Measurements from ENCODE around the gene DNASE1. TPM values are rescaled to one million over a fixed set of nuclear protein-coding genes. Genes with fewer than 3 reads are reported as not detected.

The DNASE1 gene
- total RNA-seq, 4 donors from 2014 or later, result 10.9 to 19.8 (median 15.6) TPM

DNA sequence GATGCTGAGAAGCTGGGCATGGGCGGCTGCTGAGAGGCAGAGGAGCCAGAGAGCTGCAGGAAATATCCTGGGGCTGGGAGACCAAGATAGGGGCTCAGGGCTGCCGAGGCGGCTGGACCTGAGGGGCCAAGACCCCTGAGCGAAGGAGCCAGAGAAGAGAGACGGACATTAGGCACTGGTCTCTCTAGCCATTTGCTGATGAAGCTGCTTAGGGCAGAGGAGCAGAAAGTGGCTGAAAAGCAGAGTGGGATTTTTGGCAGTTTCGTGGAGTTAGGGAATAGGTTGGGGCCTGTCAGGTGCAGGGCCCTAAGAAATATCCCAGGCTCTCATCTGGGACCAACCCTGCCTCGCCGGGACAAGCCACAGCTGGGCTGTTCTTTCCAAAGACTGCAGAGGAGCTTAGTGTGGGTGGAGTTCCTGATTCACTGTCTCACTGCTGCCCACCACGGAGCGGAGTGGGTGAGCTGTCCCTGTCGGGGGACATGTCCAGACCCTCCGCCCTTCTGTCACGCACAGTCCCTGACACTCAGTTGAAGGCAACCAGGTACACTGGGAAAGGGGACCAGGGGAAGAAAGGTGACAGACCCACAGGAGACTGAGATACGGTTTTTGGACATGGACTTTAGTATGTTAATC is 11.3 kb upstream of the DNASE1 start:
- TF ChIP-seq, protein P1, sequence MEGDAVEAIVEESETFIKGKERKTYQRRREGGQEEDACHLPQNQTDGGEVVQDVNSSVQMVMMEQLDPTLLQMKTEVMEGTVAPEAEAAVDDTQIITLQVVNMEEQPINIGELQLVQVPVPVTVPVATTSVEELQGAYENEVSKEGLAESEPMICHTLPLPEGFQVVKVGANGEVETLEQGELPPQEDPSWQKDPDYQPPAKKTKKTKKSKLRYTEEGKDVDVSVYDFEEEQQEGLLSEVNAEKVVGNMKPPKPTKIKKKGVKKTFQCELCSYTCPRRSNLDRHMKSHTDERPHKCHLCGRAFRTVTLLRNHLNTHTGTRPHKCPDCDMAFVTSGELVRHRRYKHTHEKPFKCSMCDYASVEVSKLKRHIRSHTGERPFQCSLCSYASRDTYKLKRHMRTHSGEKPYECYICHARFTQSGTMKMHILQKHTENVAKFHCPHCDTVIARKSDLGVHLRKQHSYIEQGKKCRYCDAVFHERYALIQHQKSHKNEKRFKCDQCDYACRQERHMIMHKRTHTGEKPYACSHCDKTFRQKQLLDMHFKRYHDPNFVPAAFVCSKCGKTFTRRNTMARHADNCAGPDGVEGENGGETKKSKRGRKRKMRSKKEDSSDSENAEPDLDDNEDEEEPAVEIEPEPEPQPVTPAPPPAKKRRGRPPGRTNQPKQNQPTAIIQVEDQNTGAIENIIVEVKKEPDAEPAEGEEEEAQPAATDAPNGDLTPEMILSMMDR (IDR thresholded peaks at IDR 0.05; ENCODE audit: low read depth), result no peak

DNA sequence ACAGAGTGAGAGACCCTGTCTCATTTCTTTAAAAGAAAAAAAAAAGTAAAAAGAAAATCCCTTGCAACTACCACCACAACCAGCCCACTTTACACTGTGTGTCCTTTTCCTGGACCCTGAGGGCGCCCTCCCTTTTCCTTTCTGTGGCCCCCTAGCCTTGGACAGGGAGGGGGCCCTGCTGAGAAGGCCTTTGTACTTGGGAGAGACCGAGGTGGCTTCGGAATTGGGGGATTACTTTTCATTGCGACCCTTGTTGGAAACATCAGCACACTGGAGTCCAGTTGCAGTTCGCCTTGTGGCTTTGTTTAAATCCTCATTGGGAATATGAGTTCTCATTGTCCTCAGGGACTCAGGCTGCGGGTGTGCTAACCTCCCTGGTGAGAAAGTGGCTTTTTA is 9.4 kb upstream of the DNASE1 start:
- TF ChIP-seq, protein P1 (IDR thresholded peaks at IDR 0.05; ENCODE audit: low read depth), result no peak

DNA sequence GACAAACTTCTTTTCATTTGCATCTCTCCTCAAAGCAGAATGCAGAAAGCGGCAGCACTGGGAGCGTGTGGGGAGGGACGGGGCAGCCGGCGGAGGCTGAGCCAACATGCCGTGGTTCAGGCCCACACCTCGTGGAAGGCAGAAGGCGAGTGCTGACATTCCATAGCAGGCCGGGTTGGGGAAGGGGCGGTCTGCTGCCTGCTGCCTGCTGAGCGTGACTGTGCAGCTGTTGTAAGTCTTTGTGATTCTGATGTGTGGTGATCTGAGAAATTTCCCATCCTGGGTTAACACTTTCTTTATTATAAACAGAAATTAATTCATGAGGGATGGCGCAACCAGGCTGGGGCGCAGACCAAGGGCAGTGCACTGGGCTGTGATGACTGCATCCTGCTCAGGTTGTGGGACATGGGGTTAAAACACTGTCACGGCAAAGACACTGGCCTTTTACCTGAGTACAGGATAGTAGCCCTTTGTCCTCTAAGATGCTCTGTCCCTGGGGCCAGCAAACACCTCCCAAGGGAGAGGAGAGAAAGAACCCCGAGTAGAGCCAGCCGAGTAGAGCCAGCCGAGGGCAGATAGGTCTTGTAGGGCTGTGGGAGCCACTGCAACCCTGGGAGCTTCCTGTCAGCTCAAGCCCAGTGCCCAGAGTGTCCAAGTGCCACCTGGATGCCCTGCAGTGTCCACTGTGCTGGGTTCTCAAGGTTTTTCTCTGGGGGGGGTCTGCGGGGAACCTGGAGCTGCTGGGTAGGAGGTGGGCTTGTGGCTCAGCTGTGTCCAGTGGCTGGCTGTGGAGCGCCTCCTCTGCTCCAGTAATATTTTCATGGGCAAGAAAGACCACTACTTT is 8.8 kb upstream of the DNASE1 start:
- TF ChIP-seq, protein P1 (IDR thresholded peaks at IDR 0.05; ENCODE audit: low read depth), result no peak

DNA sequence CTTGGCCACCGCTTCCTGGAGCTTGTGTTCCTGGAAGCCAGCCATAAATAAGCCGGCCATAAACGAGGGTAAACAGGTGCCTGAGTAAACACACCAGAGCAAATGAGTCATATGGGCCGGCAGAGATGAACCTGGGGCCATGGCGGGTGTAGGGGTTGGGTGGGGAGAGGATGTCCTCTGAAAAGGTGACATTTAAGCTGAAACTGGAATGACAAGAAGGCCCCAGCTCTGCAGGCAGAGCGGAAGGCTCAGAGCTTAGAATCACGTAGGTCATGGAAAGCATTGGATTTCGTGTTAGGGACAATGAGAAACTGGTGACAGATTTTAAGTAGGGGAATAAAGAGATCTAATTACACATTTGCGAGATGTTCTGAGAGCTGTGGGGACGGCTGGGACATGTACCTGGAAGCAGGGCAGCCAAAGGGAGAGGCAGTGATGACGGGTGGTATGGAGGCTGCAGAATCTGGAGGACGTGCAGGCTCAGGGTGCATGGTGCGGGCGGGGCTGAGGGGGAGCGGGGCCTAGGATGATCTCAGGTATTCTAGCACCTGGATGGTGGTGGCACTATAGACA is 8.1 kb upstream of the DNASE1 start:
- TF ChIP-seq, protein P1 (IDR thresholded peaks at IDR 0.05; ENCODE audit: low read depth), result no peak

DNA sequence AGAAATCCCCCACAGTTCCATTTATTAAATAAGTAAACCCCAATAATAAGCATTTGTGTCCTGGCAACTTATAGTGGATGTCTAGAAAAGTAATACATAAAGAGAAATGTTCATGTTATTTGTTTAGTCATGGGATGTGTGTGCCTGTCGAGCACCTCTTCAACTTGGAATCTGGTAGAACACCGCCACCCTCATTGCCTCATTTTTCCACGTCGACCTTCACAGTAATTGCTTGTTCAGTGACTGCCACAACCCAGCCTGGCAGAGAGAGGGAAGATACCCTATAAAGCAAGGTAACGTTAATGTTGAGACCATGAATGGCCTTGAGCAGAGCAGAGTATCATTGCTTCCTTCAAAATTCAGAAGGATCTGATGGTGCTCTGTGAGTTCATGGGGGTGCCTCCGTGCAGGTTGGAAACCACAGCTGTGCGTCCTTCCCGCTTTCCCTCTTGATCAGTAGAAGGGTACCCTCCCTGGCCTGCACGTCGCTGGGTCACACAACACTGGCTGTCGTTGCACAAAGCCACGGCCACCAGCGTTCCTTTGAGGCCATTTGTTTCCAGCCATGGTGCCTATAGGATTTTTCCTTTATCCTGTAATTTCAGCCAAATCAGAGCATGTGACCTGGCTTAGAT is 3.7 kb upstream of the DNASE1 start:
- TF ChIP-seq, protein P1 (IDR thresholded peaks at IDR 0.05; ENCODE audit: low read depth), result no peak

DNA sequence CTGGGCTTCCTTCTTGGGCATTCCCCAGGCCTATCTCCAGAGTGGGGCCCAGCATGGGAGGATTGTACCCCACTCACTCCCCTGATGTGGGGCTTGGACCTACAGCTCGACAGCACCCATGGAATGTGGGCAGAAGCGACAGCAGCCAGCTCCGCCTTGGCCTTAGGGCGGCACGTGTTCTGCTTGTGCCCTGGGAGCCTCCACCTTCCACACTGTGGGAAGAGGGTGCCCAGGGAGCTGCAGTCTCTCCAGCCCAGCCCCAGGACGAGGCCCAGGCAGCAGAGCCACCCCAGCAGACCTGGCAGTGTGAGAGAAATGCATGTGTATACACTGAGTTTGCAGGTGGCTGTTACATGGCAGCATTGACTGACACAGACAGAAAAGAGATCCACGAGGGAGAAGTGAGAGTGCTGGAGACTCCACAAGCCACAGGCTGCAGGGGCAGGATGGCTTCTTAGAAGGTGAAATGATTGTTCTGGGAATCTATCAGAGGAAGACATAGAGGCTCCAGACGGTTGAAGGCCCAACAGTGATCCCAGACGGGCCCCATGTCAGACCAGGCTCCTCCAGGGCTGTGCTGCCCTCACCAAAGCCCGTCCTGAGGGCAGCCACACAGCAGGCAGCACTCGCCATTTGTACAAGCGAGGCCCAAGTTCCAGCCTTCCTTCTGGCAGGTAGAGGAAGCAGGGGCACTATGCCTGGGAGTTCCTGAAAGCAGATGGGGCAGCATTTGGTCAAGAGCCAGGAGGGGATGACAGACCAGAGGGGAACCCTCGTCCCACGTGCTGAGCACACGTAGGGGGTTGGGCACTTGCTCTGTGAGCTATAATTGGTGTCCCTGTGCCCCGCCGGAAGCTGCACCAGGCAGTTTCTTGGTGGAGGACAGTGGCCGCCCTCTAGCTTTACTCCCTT is 2.8 kb upstream of the DNASE1 start:
- TF ChIP-seq, protein P1 (IDR thresholded peaks at IDR 0.05; ENCODE audit: low read depth), result no peak

All from subcutaneous adipose tissue (tissue), 4 donors.